Suprapubic skin (tissue), 3 donors: Measurements from ENCODE around the gene RAB10.
"Not testable (repeated sequence)": the region's sequence is repeated elsewhere in the genome, so short reads cannot be mapped to it uniquely, and the experiment has no call there.

Experiments used
- POLR2AphosphoS5 ChIP-seq, 3 donors: sonication (generic); formaldehyde crosslinking; IDR thresholded peaks; one replicate each; pipeline ENCODE4 v1.6.1; 2017; ENCODE audit warnings: antibody characterized with exemption in 3 of 3
- TF ChIP-seq, protein P1 (sequence below), 2 donors: fragments of 200-600 bp in 1 of 2; fragments of 450-650 bp in 1 of 2; sonication (generic) in 1 of 2; IDR thresholded peaks; one replicate each; pipeline ENCODE4 v1.5.1; 2016 to 2019; ENCODE audit warnings: antibody characterized with exemption in 2 of 2, mild to moderate bottlenecking in 1 of 2, moderate library complexity in 1 of 2

GRCh38 chr2:26032586-26033269 lies 1.2 kb upstream of the RAB10 start:
- TF ChIP-seq, protein P1, sequence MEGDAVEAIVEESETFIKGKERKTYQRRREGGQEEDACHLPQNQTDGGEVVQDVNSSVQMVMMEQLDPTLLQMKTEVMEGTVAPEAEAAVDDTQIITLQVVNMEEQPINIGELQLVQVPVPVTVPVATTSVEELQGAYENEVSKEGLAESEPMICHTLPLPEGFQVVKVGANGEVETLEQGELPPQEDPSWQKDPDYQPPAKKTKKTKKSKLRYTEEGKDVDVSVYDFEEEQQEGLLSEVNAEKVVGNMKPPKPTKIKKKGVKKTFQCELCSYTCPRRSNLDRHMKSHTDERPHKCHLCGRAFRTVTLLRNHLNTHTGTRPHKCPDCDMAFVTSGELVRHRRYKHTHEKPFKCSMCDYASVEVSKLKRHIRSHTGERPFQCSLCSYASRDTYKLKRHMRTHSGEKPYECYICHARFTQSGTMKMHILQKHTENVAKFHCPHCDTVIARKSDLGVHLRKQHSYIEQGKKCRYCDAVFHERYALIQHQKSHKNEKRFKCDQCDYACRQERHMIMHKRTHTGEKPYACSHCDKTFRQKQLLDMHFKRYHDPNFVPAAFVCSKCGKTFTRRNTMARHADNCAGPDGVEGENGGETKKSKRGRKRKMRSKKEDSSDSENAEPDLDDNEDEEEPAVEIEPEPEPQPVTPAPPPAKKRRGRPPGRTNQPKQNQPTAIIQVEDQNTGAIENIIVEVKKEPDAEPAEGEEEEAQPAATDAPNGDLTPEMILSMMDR (IDR thresholded peaks at IDR 0.05) = not testable (repeated sequence)
- TF ChIP-seq POLR2AphosphoS5 (IDR thresholded peaks at IDR 0.05) = not testable (repeated sequence)
